ENCODE results near the gene CDH5. TPM values are rescaled to one million over a fixed set of nuclear protein-coding genes. Genes with fewer than 3 reads are reported as not detected.

CDH5 gene
- total and polyA plus RNA-seq, 2 of the 8 experiments (the other 6 are each of a cell fraction or from before 2014, with no cell fraction given): 0.32 TPM

GRCh38 chr16:66426112-66427035 is 59.9 kb downstream of the CDH5 start:
- H3K9ac ChIP-seq (replicated peaks in 1 of 4; ENCODE audit: extremely low read depth in 1 of 4, low read depth in 3 of 4, low read length in 3 of 4): 0 out of 7 replicates have a peak overlapping the region, but pooled peaks of 1 of the 4 experiments have one; percentile 23
- no peaks in the 10 kb centered on the region for H3K79me2 ChIP-seq (ENCODE audit: control insufficient read depth in 1 of 2, insufficient read depth in 2 of 2, low read length in 2 of 2)
- H2AK5ac ChIP-seq (ENCODE audit: low read depth, low read length): no peak overlapping the region
- H4K91ac ChIP-seq (replicated peaks; ENCODE audit: insufficient read length, low read length): peak overlapping the region; percentile 22
- no peak overlapping the region; the same call in none of the 2 replicates for H3K18ac ChIP-seq (ENCODE audit: extremely low read depth, low read length)
- no peak overlapping the region for H4K8ac ChIP-seq (ENCODE audit: extremely low read depth, insufficient read depth, low read length)
- no peak overlapping the region for H3K14ac ChIP-seq (ENCODE audit: insufficient read length)
- H4K5ac ChIP-seq (ENCODE audit: insufficient read length, low read depth, low read length): no peak overlapping the region
- ChIA-PET CTCF (ENCODE audit: partially characterized antibody) (interaction anchor here (0.9 to 2.0 kb wide), 4 partner anchors 17 to 84 kb away, joined by 3 to 7 read pairs (median 6); no protein-coding TSS in a partner anchor), POLR2A (ENCODE audit: partially characterized antibody) (no interaction called here)
- no peak overlapping the region for H3K56ac ChIP-seq (replicated peaks; ENCODE audit: insufficient read length, low read depth, low read length)
- peaks cover 0 to 29% (median 21%) of the 10 kb centered on the region in 4 experiments; a peak in 6 of 7 replicates for H3K4me1 ChIP-seq (replicated peaks in 1 of 4; ENCODE audit: control insufficient read depth in 3 of 4, insufficient read depth in 4 of 4, low read length in 3 of 4)
- no peak overlapping the region for H2BK15ac ChIP-seq (ENCODE audit: low read length)
- H3K23me2 ChIP-seq (ENCODE audit: low read depth, low read length): peaks cover 11% of the 10 kb centered on the region
- DNase-seq (ENCODE audit: low read depth in 1 of 2, low spot score in 2 of 2): peak in 1 of 2 experiments; percentile 59
- H2BK5ac ChIP-seq (ENCODE audit: low read depth, low read length): no peak overlapping the region
- H3K4me3 ChIP-seq (ENCODE audit: extremely low read depth in 1 of 4, insufficient read depth in 2 of 4, low read depth in 3 of 4, low read length in 4 of 4): peak overlapping the region; percentile 42 to 56 (median 45)
- H2BK20ac ChIP-seq (ENCODE audit: low read length): no peak overlapping the region
- no peaks in the 10 kb centered on the region for H3K9me3 ChIP-seq (ENCODE audit: insufficient read depth in 2 of 2, low read depth in 1 of 2, low read length in 1 of 2)
- 16% methylated on average over 43 of the region's 56 CpGs; no CpG with 5 or more reads in 1 of the 2 experiments for WGBS, 2 experiments (ENCODE audit: extremely low coverage in 1 of 2, insufficient coverage in 1 of 2, insufficient read length in 1 of 2, insufficient replicate concordance in 2 of 2, low coverage in 1 of 2, low lambda C conversion rate in 2 of 2, missing lambda C conversion rate in 1 of 2)
- H3K4ac ChIP-seq (replicated peaks; ENCODE audit: insufficient read length, low read depth, low read length): no peak overlapping the region
- H3K79me1 ChIP-seq (ENCODE audit: low read depth, low read length): no peaks in the 10 kb centered on the region
- H2BK12ac ChIP-seq (ENCODE audit: low read depth, low read length): no peak overlapping the region
- H4K20me1 ChIP-seq (replicated peaks in 1 of 2; ENCODE audit: control insufficient read depth in 1 of 2, insufficient read depth in 2 of 2, low read length in 2 of 2): peaks cover 4 to 11% of the 10 kb centered on the region in 2 experiments
- peaks cover 49 to 64% (median 59%) of the 10 kb centered on the region in 4 experiments for H3K27me3 ChIP-seq (replicated peaks in 1 of 4; ENCODE audit: control insufficient read depth in 3 of 4, extremely low read depth in 1 of 4, insufficient read depth in 3 of 4, low read length in 3 of 4)
- no peak for FAIRE-seq
- H3K4me2 ChIP-seq (ENCODE audit: insufficient read depth in 1 of 2, low read depth in 2 of 2, low read length in 2 of 2): peak overlapping the region; percentile 67 to 97
- no peak overlapping the region for H3K27ac ChIP-seq (ENCODE audit: low read depth, low read length)
- H3K23ac ChIP-seq (ENCODE audit: insufficient read length): no peak overlapping the region
- H3K36me3 ChIP-seq (ENCODE audit: control insufficient read depth in 2 of 4, insufficient read depth in 4 of 4, low read length in 3 of 4): no peaks in the 10 kb centered on the region
- peak overlapping the region; percentile 94; the same call in 1 of the 2 replicates for H2AFZ ChIP-seq (ENCODE audit: low read length)
- H2BK120ac ChIP-seq (replicated peaks; ENCODE audit: low read depth, low read length): no peak overlapping the region
- peak; percentile 83 for TF ChIP-seq SUZ12 (IDR thresholded peaks at IDR 0.05; ENCODE audit: low read length)
- peak; percentile 77 for TF ChIP-seq EZH2 (IDR thresholded peaks at IDR 0.05; ENCODE audit: low read depth, low read length, severe bottlenecking)
- TF ChIP-seq SAP30 (IDR thresholded peaks at IDR 0.05; ENCODE audit: insufficient read depth, insufficient replicate concordance, low read length): no peak
- TF ChIP-seq RNF2 (IDR thresholded peaks at IDR 0.05; ENCODE audit: borderline replicate concordance, low read depth, low read length, missing control alignments, poor library complexity, severe bottlenecking): no peak
- peak; percentile 72 for TF ChIP-seq MAX (IDR thresholded peaks at IDR 0.05)
- no peak for TF ChIP-seq CEBPB (IDR thresholded peaks at IDR 0.05; ENCODE audit: low read depth, low read length)
- peak; percentile 58 for TF ChIP-seq E2F6 (IDR thresholded peaks at IDR 0.05)
- TF ChIP-seq SRF (IDR thresholded peaks at IDR 0.05; ENCODE audit: low read depth, low read length): no peak
- TF ChIP-seq POLR2AphosphoS5 (IDR thresholded peaks at IDR 0.05; ENCODE audit: low read depth, low read length): no peak
